H1 (cell line): ENCODE measurements around the gene REEP2. TPM values are rescaled to one million over a fixed set of nuclear protein-coding genes. Genes with fewer than 3 reads are reported as not detected.

Source experiments
- CHD7 ChIP-seq: fragments of 300-600 bp; sonication (generic); IDR thresholded peaks from 2 replicates; pipeline ENCODE4 v1.7.1; 2012; ENCODE audit warnings: low read length, moderate library complexity, mild to moderate bottlenecking, inconsistent platforms; ENCODE audit not compliant: insufficient replicate concordance
- POLR2AphosphoS5 ChIP-seq: IDR thresholded peaks from 2 replicates; pipeline ENCODE4 v1.6.1; 2011; ENCODE audit warnings: low read depth, low read length
- polyA plus RNA-seq, 7 experiments: library from polyadenylated mRNA; depleted of rRNA in 3 of 7; stranded (reverse) in 5 of 7; unstranded in 2 of 7; fragments of >200 nt in 5 of 7; fragments of 200-250 nt in 2 of 7; gene quantifications; 1 replicate in 5 of 7; 2 replicates in 1 of 7; 4 replicates in 1 of 7; pipeline versions ENCODE4 v1.2.1 to v1.2.3, GENCODE V29; 2011 to 2013; ENCODE audit warnings: missing spikeins in 2 of 7, mixed read lengths in 2 of 7
- total RNA-seq: library from RNA; stranded (reverse); fragmentation: NEBNext Ultra II Directional; extraction: Animal tissue kit (Norgen Biotek cat#: 25700); gene quantifications from 2 replicates; pipeline ENCODE4 v1.2.1, GENCODE V29; 2021

REEP2 gene
- total and polyA plus RNA-seq, 2 of the 8 experiments (the other 6 are each of a cell fraction or from before 2014, with no cell fraction given): 26.5 to 40.2 TPM

GRCh38 chr5:138471052-138471361 is 32.1 kb downstream of the REEP2 start (continued):
- no peak for TF ChIP-seq CHD7
- peak; percentile 8; the same call in 1 of the 2 replicates for TF ChIP-seq POLR2AphosphoS5
